Stimulated activated CD8-positive, alpha-beta memory T cell treated with anti-CD3 and anti-CD28 coated beads, Interleukin-2, amount 100 ng/mL, for 1 hour (primary cell): ENCODE results near the gene AGTR2.
"Not testable (repeated sequence)": the region's sequence is repeated elsewhere in the genome, so short reads cannot be mapped to it uniquely, and the experiment has no call there.

Experiments
- DNase-seq, 2 donors: peaks; one replicate each; pipeline ENCODE4 v3.0.0-alpha.2; 2020; ENCODE audit warnings: low read depth in 2 of 2

AGTR2 gene, protein sequence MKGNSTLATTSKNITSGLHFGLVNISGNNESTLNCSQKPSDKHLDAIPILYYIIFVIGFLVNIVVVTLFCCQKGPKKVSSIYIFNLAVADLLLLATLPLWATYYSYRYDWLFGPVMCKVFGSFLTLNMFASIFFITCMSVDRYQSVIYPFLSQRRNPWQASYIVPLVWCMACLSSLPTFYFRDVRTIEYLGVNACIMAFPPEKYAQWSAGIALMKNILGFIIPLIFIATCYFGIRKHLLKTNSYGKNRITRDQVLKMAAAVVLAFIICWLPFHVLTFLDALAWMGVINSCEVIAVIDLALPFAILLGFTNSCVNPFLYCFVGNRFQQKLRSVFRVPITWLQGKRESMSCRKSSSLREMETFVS

DNA sequence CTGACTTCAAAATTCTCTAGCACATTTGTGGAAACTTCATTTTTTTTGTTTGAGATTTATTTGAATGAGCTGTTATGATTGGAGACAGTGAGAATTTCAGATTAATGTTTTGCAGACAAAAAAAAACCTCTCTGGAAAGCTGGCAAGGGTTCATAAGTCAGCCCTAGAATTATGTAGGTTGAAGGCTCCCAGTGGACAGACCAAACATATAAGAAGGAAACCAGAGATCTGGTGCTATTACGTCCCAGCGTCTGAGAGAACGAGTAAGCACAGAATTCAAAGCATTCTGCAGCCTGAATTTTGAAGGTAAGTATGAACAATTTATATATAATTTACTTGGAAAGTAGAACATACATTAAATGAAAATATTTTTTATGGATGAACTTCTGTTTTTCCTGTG lies at the start of gene AGTR2:
Gene AGTR2 (plus strand): TSS at position 234 of the 400 bp plus-strand sequence. CDS start 1,537 bp downstream, outside the sequence.
- DNase-seq = no peak

DNA sequence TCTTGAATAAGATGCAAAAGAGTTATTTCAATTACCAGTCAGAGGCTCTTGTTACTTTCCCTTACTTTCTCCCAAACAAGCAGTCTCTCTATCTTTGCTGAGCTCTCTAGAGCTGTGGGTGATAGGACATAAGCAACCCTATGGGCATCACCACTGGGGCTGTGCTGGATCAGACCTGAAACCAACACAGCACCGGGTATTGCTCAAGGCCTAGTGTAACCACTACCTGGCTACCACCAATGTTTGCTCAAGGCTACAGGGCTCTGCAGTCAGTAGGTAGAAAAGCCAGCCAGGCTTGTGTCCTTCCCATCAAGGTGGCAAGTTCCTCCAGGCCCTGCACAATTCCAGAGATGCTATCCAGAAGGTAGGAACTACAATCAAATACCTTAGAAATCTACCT lies 35.3 kb upstream of the AGTR2 start:
- DNase-seq = no peak

DNA sequence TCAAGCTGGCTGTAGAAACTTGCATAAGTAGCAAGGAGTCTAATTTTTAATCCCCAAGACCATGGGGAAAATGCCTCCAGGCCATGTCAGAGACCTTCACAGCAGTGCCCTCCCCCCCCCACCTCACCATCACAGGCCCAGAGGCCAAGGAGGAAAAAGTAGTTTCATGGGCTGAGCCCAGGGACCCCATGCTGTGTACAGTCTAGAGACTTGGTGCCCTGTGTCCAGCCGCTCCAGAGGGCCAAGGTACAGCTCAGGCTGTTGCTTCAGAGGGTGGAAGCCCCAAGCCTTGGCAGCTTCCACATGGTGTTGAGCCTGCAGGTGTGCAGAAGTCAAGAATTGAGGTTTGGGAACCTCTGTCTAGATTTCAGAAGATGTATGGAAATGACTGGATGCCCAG lies 29.3 kb upstream of the AGTR2 start:
- not testable (repeated sequence) for DNase-seq

DNA sequence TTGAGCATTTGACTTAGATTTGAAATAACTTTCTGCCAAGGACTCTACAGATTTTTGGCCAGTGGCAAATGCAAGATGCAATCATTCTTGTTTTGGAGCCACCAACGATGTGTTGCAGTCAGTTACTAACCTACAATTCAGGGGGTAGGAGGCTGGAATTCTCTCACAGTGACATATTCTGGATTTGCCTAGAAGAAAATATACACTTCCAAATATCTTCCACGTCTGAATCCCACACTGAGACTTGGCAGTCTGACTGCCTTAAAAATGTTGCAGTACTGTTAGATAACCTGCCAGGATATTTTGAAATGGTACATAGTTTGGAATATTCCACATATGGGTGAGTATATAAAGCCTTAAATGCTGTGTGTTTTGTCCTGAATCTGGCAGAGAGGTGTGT lies 27.6 kb upstream of the AGTR2 start:
- DNase-seq = no peak

DNA sequence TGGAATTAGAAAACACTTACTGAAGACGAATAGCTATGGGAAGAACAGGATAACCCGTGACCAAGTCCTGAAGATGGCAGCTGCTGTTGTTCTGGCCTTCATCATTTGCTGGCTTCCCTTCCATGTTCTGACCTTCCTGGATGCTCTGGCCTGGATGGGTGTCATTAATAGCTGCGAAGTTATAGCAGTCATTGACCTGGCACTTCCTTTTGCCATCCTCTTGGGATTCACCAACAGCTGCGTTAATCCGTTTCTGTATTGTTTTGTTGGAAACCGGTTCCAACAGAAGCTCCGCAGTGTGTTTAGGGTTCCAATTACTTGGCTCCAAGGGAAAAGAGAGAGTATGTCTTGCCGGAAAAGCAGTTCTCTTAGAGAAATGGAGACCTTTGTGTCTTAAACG lies 2.4 kb downstream of the AGTR2 start:
- no peak for DNase-seq

DNA sequence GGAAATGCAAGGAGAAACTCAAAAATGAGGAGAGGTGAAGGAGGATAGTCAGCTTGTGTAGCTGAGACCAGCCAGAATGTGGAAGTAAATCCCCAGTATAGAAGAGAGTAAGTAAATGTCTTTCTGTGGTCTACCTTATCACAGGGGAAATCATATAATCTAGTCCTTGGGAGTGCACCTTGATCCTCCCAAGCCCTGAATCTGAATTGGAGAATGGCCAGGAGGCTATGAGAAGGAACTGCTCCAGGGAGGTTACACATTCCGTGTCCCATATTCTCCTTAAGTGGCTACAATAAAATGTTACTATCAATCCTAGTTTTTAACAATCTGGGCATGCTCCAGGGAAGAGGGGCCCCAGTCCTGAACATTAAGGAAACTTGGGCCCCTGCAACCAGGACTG lies 10.8 kb downstream of the AGTR2 start:
- no peak for DNase-seq

DNA sequence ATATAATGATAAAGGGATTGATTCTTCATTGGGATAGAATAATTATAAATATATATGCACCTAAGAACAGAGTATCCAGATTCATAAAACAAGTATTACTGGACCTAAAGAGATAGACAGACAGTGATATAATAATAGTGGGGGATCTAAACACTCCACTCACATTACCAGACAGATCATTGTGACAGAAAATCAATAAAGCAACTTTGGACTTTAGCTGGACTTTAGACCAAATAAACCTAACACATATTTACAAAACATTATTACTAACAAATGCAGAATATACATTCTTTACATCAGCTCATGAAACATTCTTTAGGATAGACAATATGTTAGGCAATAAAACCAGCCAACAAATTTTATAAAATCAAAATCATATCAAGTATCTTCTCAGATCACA lies 14.6 kb downstream of the AGTR2 start:
- DNase-seq = no peak

DNA sequence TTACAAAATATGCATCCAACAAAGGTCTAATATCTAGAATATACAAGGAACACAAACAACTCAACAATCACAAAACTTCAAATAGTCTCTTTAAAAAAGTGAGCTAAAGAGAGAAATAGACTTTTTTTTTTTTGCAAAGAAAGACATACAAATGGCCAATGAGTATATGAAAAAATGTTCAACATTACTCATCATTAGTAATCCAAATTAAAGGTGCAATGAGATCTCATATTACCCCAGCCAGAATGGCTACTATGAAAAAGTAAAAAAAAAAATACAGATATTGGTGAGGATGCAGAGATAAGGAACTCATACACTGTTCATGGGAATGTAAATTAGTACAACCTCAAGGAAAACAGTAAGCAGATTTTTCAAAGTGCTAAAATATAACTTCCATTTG lies 24.1 kb downstream of the AGTR2 start:
- no peak for DNase-seq

DNA sequence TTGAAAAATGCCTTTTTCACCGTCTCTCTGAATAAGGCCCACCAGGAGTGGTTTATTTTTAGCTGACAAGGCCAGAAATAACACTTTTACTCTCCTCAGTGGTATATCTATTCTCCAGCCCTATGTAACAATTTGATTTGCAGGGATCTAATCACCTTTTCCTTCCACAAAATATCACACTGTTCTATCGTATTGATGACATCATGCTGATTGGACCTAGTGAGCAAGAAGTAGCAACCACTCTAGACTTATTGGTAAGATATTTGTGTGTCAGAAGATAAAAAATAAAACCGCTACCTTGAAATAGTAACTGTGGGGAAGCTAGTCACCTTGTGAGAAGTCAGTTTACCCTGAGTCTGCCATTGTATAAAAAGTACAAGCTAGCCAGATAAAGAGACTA lies 27.7 kb downstream of the AGTR2 start:
- no peak for DNase-seq

DNA sequence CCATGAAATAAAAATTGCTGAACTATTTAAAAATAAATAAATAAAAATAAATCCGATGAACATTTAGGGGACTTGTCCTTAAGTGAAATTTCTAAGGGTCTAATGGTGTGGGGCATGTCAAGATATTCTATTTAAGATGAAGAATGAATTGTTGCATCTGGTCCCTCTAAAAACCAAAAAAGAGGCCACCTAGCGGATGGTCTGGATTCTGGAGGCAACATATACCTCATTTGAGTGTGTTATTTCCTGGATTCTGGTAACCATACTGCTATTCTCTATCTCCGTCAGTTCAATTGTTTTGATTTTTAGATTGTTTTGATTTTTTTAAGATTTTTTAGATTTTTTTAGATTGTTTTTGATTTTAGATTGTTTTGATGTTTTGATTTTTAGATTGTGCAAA lies 28.3 kb downstream of the AGTR2 start:
- no peak for DNase-seq

DNA sequence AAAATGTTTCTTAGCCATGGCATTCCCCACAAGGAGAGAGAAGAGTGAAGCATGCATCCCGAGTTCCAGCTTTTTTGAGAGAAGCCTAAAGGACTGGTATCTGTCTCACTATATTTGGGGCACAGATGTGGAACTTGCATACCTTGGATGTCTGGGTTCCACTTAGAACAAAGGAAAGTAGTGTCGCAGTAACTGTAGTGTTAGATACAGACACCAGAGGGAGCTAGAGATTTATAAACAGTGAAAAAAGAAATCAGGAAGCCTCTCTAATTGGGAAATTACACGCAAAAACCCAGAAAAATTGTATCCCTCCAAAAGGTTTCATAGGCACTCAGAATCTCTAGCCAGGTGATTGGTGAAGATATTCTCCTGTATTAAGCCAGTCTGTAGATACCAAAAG lies 34.4 kb downstream of the AGTR2 start:
- no peak for DNase-seq

DNA sequence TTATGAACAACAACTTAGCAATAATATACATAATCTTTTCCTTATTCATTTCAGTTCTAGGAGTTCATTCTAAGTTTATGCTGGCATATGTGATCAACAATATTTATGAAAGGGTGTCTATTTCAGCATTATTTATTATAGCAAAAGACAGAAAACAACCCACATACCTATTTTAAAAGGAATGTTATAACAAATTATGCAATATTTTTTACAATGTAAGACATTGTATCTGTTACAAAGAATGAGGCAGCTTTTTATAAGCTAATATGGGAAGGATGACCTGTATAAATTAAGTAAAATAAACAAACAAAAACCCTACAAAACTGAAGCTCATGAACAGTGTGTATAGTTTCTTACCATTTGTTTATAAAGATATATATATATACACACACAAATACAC lies 42.7 kb downstream of the AGTR2 start:
- DNase-seq = no peak

DNA sequence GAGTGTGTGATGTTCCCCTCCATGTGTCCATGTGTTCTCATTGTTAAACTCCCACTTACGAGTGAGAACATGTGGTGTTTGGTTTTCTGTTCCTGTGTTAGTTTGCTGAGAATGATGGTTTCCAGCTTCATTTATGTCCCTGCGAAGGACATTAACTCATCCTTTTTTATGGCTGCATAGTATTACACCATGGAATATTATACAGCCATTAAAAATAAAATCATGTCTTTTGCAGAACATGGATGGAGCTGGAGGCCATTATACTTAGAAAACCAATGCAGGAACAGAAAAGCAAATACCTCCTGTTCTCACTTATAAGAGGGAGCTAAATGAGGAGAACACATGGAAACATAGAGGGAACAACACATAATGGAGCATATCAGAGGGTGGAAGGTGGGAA lies 46.5 kb downstream of the AGTR2 start:
- not testable (repeated sequence) for DNase-seq
